Measurements from ENCODE around the gene LINGO1. TPM values are rescaled to one million over a fixed set of nuclear protein-coding genes. Genes with fewer than 3 reads are reported as not detected.

LINGO1 gene
- total RNA-seq, 4 donors from 2014 or later, result 0.13 to 0.87 (median 0.35) TPM

DNA sequence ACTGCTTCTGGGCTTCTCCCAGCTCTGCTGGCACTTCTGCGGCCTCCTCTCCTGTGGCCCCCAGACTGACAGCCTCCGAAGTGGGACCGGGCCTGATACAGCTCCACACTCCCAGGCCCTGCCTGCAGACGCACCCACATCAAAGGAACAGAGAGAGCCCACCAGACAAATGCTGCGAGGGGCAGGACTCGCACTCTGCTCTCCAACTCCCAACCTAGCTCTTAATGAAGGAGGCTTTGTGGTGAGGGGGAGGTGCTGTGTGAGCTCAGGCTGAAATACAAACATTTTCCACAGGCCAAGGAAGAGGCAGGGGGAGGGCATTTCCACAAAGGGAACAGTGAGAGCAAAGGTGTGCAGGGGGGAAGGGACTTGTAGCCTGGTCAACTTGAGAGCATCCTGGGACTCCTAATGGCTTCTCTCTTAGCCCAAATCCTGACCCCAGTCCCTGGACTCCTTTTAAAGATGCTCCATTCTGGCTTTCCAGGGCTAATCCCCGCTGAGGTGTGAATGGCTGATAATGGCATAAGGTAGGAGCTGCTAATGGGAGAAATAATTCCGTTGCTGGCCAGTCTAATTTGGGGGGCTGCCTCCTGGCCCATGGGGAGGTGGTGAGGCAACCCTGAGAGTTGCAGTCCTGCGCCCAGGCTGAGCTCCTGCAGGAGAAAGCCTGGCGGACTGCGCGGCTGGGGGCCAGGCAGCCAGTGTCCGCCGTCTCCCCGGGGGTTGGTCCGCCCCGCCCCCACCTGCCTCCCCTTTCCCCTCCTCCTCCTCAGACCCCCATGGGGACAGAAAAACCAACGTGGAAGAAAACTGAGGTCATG is 9.6 kb downstream of the LINGO1 start:
- no peaks in the 10 kb centered on the region for H3K9me3 ChIP-seq
- no peaks in the 10 kb centered on the region for H3K36me3 ChIP-seq
- 60 to 83% methylated on average over 2 to 9 of the region's 18 CpGs for WGBS, 2 donors (ENCODE audit: low coverage in 1 of 2)
- TF ChIP-seq POLR2A (IDR thresholded peaks at IDR 0.05), result no peak
- no peak for TF ChIP-seq POLR2AphosphoS5 (IDR thresholded peaks at IDR 0.05)
- TF ChIP-seq EP300 (IDR thresholded peaks at IDR 0.05), result no peak
- no peak for TF ChIP-seq CTCF (IDR thresholded peaks at IDR 0.05)
- no peaks in the 10 kb centered on the region for H3K27me3 ChIP-seq
- H3K4me1 ChIP-seq, result no peaks in the 10 kb centered on the region
- H3K4me3 ChIP-seq, result no peak overlapping the region
- no peak overlapping the region for H3K27ac ChIP-seq
- no peak for ATAC-seq

- H3K4me3 ChIP-seq, result no peak overlapping the region
- H3K27ac ChIP-seq, result no peak overlapping the region
- H3K4me1 ChIP-seq, result no peaks in the 10 kb centered on the region
- no peaks in the 10 kb centered on the region for H3K27me3 ChIP-seq
- WGBS, 2 donors (ENCODE audit: low coverage in 1 of 2), result 61 to 79% methylated on average over 4 to 15 of the region's 22 CpGs
- no peaks in the 10 kb centered on the region for H3K36me3 ChIP-seq
- H3K9me3 ChIP-seq, result no peaks in the 10 kb centered on the region
- ATAC-seq, result no peak
- TF ChIP-seq POLR2AphosphoS5 (IDR thresholded peaks at IDR 0.05) (no peak), EP300 (IDR thresholded peaks at IDR 0.05) (no peak), POLR2A (IDR thresholded peaks at IDR 0.05) (no peak), CTCF (IDR thresholded peaks at IDR 0.05) (no peak)
Measured at GRCh38 chr15:77622209-77622933, 10.3 kb downstream of the LINGO1 start.

- H3K27me3 ChIP-seq, result no peaks in the 10 kb centered on the region
- no peaks in the 10 kb centered on the region for H3K36me3 ChIP-seq
- H3K9me3 ChIP-seq, result no peaks in the 10 kb centered on the region
- TF ChIP-seq EP300 (IDR thresholded peaks at IDR 0.05) (no peak), POLR2A (IDR thresholded peaks at IDR 0.05) (no peak), CTCF (IDR thresholded peaks at IDR 0.05) (no peak), POLR2AphosphoS5 (IDR thresholded peaks at IDR 0.05) (no peak)
- no peak overlapping the region for H3K27ac ChIP-seq
- no peak for ATAC-seq
- no peaks in the 10 kb centered on the region for H3K4me1 ChIP-seq
- 71% methylated on average over 2 of the region's 16 CpGs; no CpG with 5 or more reads in 1 of the 2 donors for WGBS, 2 donors (ENCODE audit: low coverage in 1 of 2)
- H3K4me3 ChIP-seq, result no peak overlapping the region
Measured at GRCh38 chr15:77621847-77622208, 10.9 kb downstream of the LINGO1 start.

- TF ChIP-seq POLR2AphosphoS5 (IDR thresholded peaks at IDR 0.05) (no peak), POLR2A (IDR thresholded peaks at IDR 0.05) (no peak), CTCF (IDR thresholded peaks at IDR 0.05) (no peak), EP300 (IDR thresholded peaks at IDR 0.05) (no peak)
Measured at GRCh38 chr15:77620960-77621647, 11.6 kb downstream of the LINGO1 start.

More at GRCh38 chr15:77620960-77621647, 11.6 kb downstream of the LINGO1 start:
- Histone ChIP-seq H3K9me3 (no peaks in the 10 kb centered on the region), H3K27ac (no peak overlapping the region), H3K27me3 (no peaks in the 10 kb centered on the region), H3K4me3 (no peak overlapping the region), H3K4me1 (no peaks in the 10 kb centered on the region), H3K36me3 (no peaks in the 10 kb centered on the region)
- no peak for ATAC-seq
- WGBS, 2 donors (ENCODE audit: low coverage in 1 of 2), result 75 to 100% methylated on average over 1 to 2 of the region's 4 CpGs
